GM18507 (cell line): ENCODE measurements around the gene EFNA2.
"Not testable (repeated sequence)": the region's sequence is repeated elsewhere in the genome, so short reads cannot be mapped to it uniquely, and the experiment has no call there.

Source experiments
- DNase-seq: peaks from one replicate; pipeline ENCODE4 v3.0.0; 2011; ENCODE audit warnings: low read depth; ENCODE audit not compliant: insufficient read length; ENCODE audit errors: extremely low spot score
- FAIRE-seq: peaks from 2 replicates; lab custom pipeline; 2011; peaks lifted over from hg19 to GRCh38; lab: Jason Lieb, UNC

Gene EFNA2

GRCh38 chr19:1327125-1327524, 41.5 kb downstream of the EFNA2 start:
- DNase-seq (no peak), FAIRE-seq (no peak)

- not testable (repeated sequence) for DNase-seq, FAIRE-seq
These were observed 46.5 kb downstream of the EFNA2 start for GRCh38 chr19:1332208-1332607.

- FAIRE-seq, result peak; percentile 73
- no peak for DNase-seq
These were observed 50.5 kb downstream of the EFNA2 start for GRCh38 chr19:1336079-1336684.

- DNase-seq, result no peak
- FAIRE-seq, result no peak
These were observed 55.2 kb downstream of the EFNA2 start for GRCh38 chr19:1340681-1341469.

GRCh38 chr19:1343041-1343440, 57.4 kb downstream of the EFNA2 start:
- DNase-seq (no peak), FAIRE-seq (no peak)

GRCh38 chr19:1349211-1349610, 63.5 kb downstream of the EFNA2 start:
- FAIRE-seq (no peak), DNase-seq (no peak)

- FAIRE-seq (no peak), DNase-seq (no peak)
These were observed 65.2 kb downstream of the EFNA2 start for GRCh38 chr19:1350867-1351266.
